Activated T-helper 17 cell treated with anti-CD3 and anti-CD28 coated beads, Interleukin-2, amount 50 U/mL, for 72 hours (primary cell): ENCODE results near the gene RNFT2. TPM values are rescaled to one million over a fixed set of nuclear protein-coding genes. Genes with fewer than 3 reads are reported as not detected.

Experiments
- ATAC-seq: fragments of 150-1000 bp; cut with Tn5 transposase; replicated peaks from 2 replicates; pipeline ENCODE4 v1.10.0; 2021; ENCODE audit warnings: mild to moderate bottlenecking, moderate library complexity
- H3K27ac Mint-ChIP-seq: one replicate; pipeline ENCODE4 v1.8.0; 2022; ENCODE audit warnings: mixed read lengths
- H3K27me3 Mint-ChIP-seq: one replicate; pipeline ENCODE4 v1.8.0; 2022; ENCODE audit warnings: mixed read lengths
- H3K36me3 Mint-ChIP-seq: one replicate; pipeline ENCODE4 v1.8.0; 2022; ENCODE audit warnings: low read depth, mild to moderate bottlenecking, mixed read lengths
- H3K4me1 Mint-ChIP-seq: one replicate; pipeline ENCODE4 v1.8.0; 2022; ENCODE audit warnings: mixed read lengths
- H3K4me3 Mint-ChIP-seq: one replicate; pipeline ENCODE4 v1.8.0; 2022; ENCODE audit warnings: mild to moderate bottlenecking, mixed read lengths
- H3K9me3 Mint-ChIP-seq: one replicate; pipeline ENCODE4 v1.8.0; 2022; ENCODE audit warnings: mixed read lengths
- total RNA-seq, 2 donors: library from RNA; stranded (reverse); gene quantifications; one replicate each; pipeline ENCODE4 v1.2.3, GENCODE V29; 2022

The RNFT2 gene
- total RNA-seq, 2 donors from 2014 or later: 12.3 to 23.6 TPM

- Mint-ChIP-seq H3K27ac (no peak overlapping the region), H3K36me3 (no peaks in the 10 kb centered on the region), H3K4me3 (no peak overlapping the region), H3K9me3 (no peaks in the 10 kb centered on the region), H3K4me1 (peaks cover 5% of the 10 kb centered on the region), H3K27me3 (peaks cover 13% of the 10 kb centered on the region)
- ATAC-seq: no peak
These were observed 132.2 kb downstream of the RNFT2 start for GRCh38 chr12:116870306-116870705.

DNA sequence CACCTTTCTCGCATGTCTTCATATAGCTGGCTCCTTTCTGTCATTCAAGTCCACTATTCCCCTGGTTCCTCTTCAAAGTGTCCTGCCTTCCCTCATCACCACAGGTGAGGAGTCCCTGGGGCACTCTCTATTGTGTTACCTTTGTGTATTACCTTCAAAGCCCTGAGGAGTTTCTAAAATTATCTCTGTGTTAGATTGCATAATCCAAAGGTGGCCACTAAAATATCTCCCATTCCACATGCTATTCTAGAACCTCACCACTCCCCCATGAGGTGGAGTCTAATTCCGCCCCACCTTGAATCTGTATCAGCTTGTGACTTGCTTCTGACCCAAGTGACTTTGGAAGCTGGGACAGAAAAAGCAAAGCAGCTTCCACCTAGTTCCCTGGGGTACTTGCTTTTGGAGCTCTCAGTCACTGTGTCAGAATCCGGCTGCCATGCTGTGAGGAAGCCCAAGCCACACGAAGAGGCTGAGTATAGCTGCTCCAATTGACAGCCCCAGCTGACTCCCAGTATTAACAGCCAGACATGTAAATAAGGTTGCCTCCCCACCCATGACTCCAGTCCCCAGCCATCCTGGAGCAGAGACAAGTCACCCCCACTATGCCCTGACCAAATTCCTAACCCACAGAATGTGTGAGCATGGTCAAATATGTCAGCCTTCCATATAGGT lies 136.3 kb downstream of the RNFT2 start:
- Mint-ChIP-seq H3K4me3 (no peak overlapping the region), H3K27me3 (peaks cover 35% of the 10 kb centered on the region), H3K27ac (no peak overlapping the region), H3K4me1 (peaks cover 10% of the 10 kb centered on the region), H3K36me3 (no peaks in the 10 kb centered on the region), H3K9me3 (no peaks in the 10 kb centered on the region)
- no peak for ATAC-seq

- Mint-ChIP-seq H3K4me1 (peaks cover 23% of the 10 kb centered on the region), H3K27ac (no peak overlapping the region), H3K27me3 (peaks cover 47% of the 10 kb centered on the region), H3K36me3 (no peaks in the 10 kb centered on the region), H3K9me3 (no peaks in the 10 kb centered on the region), H3K4me3 (no peak overlapping the region)
- ATAC-seq: no peak
These were observed 138.2 kb downstream of the RNFT2 start for GRCh38 chr12:116876151-116876869.

DNA sequence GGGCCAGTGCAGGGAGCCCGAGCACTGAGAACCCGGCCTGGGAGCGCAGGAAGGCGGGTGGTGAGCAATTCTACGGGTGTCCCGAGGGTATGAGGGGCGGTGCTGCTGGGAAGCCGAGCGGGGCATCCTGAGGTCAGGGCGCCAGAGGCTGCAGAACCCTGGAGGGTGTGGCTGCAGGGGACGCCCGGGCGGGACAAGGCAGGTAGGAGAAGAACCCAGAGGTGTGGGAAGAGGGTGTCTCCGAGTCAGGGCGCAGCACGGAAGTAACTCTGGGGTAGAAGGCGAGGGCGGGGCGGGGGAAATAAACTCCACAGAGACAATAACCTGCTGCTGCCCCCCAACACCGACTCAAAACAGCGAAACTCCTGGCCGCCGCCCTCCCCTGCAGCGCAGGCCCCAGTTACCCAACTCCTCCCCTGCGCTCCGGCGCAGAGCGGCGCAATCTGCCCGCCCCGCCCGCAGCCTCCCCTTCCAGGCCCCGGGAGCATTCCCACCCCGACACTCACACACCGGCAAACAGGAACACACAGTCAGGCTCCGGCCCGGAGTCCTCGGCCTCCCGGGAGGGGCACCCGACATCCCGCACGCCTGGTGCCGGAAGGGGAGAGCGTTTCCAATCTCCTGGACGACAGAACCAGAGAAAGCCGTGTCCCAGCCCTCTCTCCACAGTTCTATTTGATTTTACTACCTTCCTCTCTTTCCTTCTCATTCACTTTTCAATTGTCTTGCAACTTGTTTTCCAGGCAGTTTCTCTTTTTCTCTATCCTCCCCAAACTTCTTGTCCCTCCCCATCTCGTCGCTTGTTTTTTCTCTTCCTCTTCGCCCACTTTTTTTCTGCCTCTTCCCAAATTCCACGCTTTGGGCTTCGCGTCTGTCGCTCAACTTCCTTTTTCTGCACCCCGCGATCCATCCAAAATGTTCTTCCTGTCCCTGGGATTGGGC lies 140.7 kb downstream of the RNFT2 start:
- peaks cover 24% of the 10 kb centered on the region for H3K4me1 Mint-ChIP-seq
- ATAC-seq: no peak
- peak overlapping the region; percentile 68 for H3K4me3 Mint-ChIP-seq
- H3K27ac Mint-ChIP-seq: no peak overlapping the region
- peaks cover 62% of the 10 kb centered on the region for H3K27me3 Mint-ChIP-seq
- H3K9me3 Mint-ChIP-seq: no peaks in the 10 kb centered on the region
- H3K36me3 Mint-ChIP-seq: no peaks in the 10 kb centered on the region

- peaks cover 63% of the 10 kb centered on the region for H3K27me3 Mint-ChIP-seq
- H3K4me3 Mint-ChIP-seq: peak overlapping the region; percentile 68
- no peaks in the 10 kb centered on the region for H3K9me3 Mint-ChIP-seq
- H3K36me3 Mint-ChIP-seq: no peaks in the 10 kb centered on the region
- peaks cover 24% of the 10 kb centered on the region for H3K4me1 Mint-ChIP-seq
- H3K27ac Mint-ChIP-seq: no peak overlapping the region
- ATAC-seq: no peak
These were observed 141.5 kb downstream of the RNFT2 start for GRCh38 chr12:116879509-116880212.

DNA sequence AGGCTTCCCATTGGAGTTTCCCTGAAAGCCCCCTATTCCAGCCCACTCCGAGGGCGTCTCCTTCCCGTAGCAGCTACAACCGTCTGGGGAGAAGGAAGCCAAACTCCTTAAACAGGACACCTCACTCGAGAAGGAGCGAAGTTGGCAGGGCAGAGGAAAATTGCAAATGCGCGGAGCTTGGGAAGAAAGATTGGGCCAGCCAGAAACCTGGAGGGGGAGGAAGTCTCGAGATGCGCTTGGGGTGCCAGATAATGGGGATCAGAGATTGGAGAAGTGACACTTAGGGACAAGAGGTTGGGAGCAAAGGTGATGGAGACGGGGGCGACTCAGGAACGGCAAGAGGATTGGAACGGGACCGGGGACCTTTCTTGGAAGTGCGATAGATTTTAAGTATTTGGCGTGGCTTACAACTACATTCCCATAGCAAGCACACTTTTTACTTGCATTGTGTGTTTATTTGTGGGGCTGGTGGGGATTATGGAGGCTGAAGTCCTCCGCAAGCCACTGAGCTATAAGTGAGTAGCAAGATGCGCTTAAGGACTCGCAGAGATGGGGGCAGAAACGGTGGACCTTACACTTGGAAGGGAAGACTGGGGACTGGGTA lies 142.2 kb downstream of the RNFT2 start:
- Mint-ChIP-seq H3K4me1 (peaks cover 24% of the 10 kb centered on the region), H3K36me3 (no peaks in the 10 kb centered on the region), H3K9me3 (no peaks in the 10 kb centered on the region), H3K27ac (no peak overlapping the region), H3K27me3 (peaks cover 63% of the 10 kb centered on the region), H3K4me3 (peak overlapping the region; percentile 68)
- no peak for ATAC-seq

DNA sequence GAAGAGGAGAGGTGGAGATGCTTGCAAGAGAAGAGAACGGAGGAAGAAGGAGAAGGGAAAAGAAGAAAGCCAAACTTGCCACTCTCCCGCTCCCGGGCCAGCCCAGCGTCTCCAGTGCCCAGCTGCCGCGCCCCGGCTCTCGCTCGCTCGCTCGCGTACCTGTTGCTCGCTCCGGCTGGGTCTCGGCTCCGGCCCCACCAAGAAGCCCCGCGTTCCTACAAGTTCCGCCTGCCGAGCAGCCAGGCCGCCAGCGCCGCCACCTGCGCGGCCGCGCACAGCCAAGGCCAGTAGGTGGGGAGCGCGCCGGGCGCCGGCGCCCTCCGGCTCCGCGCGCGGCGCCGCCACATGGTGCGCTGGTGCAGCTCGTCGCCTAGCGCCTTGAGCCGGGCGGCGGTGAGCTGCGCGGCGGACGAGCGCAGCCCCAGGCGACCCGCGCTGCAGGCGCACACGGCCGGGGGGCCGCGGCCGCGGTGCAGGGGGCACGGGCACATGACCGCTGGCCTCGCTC lies 142.8 kb downstream of the RNFT2 start:
- no peaks in the 10 kb centered on the region for H3K9me3 Mint-ChIP-seq
- no peak overlapping the region for H3K27ac Mint-ChIP-seq
- no peaks in the 10 kb centered on the region for H3K36me3 Mint-ChIP-seq
- H3K27me3 Mint-ChIP-seq: peaks cover 63% of the 10 kb centered on the region
- ATAC-seq: peak; percentile 58
- H3K4me1 Mint-ChIP-seq: peaks cover 24% of the 10 kb centered on the region
- H3K4me3 Mint-ChIP-seq: peak overlapping the region; percentile 68

DNA sequence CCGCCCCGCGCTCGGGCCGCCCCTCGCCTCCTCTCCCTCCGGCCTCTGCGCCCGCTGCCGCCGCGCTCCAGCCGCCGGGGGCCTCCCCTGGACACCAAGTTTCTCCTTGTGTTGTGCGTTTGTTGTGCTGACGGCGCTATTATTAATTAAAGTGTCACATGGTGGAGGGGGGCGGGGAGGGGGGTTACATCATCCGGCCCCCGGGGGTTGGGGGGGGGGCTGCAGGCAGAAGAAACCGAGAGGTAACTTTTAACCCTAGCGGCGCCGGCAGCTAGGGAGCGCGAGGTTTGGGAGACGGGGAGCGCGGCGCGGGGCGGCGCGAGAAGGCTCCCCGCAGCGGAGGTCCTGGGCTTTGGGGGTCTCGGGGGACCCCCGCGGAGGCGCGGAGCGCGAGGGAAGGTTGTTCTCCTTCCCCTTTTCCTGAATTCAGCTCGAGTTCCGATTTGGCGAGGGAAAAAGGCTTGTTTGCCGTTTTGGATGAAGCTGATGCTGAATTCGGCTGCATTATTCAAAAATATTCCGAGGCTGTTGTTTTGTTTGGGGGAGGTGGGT lies 143.3 kb downstream of the RNFT2 start, which contains the start of gene HRK:
TSS of gene HRK (minus strand) at position 117 of the 552 bp plus-strand sequence. CDS start 134 bp downstream, outside the sequence.
- peaks cover 62% of the 10 kb centered on the region for H3K27me3 Mint-ChIP-seq
- peaks cover 24% of the 10 kb centered on the region for H3K4me1 Mint-ChIP-seq
- ATAC-seq: no peak
- no peak within 1 kb of the TSS for H3K27ac Mint-ChIP-seq
- H3K4me3 Mint-ChIP-seq: peak within 1 kb of the TSS; percentile 68
- H3K36me3 Mint-ChIP-seq: no peaks in the 10 kb centered on the region
- no peaks in the 10 kb centered on the region for H3K9me3 Mint-ChIP-seq

DNA sequence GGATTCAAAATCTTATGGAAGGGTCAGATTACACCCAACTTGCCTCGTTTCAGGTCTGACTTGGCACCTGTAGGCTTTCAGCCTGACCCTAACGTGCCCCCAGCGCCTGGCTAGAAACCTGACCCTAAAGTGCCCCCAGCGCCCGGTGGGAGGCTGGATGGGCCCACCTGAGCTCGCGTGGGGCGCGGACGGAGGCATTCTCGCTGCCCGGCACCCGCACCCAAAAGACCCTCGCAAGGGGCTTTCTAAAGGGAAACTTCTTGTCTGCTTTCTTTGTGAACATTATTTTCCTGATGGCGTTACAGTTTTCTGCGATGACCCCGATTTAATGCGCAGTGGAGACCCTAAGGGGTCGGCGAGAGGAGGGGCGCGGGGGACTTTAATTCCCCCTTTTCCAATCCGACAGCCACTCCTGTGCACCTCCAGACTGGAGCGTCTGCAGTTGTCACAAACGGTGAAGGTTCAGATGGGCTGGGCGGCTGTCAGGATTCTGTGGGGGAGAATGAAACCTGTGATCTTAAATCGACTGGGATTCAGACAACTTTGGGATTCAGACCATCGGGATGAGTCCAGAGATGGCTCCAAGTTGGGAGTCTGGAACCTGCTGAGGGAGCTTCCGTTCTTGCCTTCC lies 143.9 kb downstream of the RNFT2 start:
- H3K4me1 Mint-ChIP-seq: peaks cover 24% of the 10 kb centered on the region
- peaks cover 56% of the 10 kb centered on the region for H3K27me3 Mint-ChIP-seq
- ATAC-seq: no peak
- H3K4me3 Mint-ChIP-seq: peak overlapping the region; percentile 48
- H3K9me3 Mint-ChIP-seq: no peaks in the 10 kb centered on the region
- no peak overlapping the region for H3K27ac Mint-ChIP-seq
- no peaks in the 10 kb centered on the region for H3K36me3 Mint-ChIP-seq

- H3K27ac Mint-ChIP-seq: no peak overlapping the region
- H3K4me3 Mint-ChIP-seq: peak overlapping the region; percentile 48
- H3K9me3 Mint-ChIP-seq: no peaks in the 10 kb centered on the region
- peaks cover 51% of the 10 kb centered on the region for H3K27me3 Mint-ChIP-seq
- H3K36me3 Mint-ChIP-seq: no peaks in the 10 kb centered on the region
- peaks cover 24% of the 10 kb centered on the region for H3K4me1 Mint-ChIP-seq
- no peak for ATAC-seq
These were observed 144.6 kb downstream of the RNFT2 start for GRCh38 chr12:116882742-116883141.

GRCh38 chr12:116884871-116885270 lies 146.8 kb downstream of the RNFT2 start:
- H3K36me3 Mint-ChIP-seq: no peaks in the 10 kb centered on the region
- ATAC-seq: no peak
- no peaks in the 10 kb centered on the region for H3K9me3 Mint-ChIP-seq
- H3K27ac Mint-ChIP-seq: no peak overlapping the region
- H3K4me1 Mint-ChIP-seq: peaks cover 16% of the 10 kb centered on the region
- H3K4me3 Mint-ChIP-seq: no peak overlapping the region
- peaks cover 37% of the 10 kb centered on the region for H3K27me3 Mint-ChIP-seq

DNA sequence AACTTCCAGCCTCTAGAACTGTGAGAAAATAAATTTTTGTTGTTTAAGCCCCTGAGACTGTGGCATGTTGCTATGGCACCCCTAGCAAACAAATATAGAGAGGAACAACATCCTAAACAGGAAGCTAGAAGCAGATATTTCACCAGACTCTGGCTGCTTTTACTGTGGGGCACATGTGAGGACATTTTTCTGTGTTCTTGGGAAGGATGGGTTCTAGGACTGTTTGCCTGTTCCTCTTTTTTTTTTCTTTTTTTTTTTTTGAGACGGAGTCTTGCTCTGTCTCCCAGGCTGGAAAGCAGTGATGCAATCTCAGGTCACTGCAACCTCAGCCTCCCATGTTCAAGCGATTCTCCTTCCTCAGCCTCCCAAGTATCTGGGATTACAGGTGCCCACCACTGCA lies 147.4 kb downstream of the RNFT2 start:
- peaks cover 10% of the 10 kb centered on the region for H3K4me1 Mint-ChIP-seq
- peaks cover 31% of the 10 kb centered on the region for H3K27me3 Mint-ChIP-seq
- H3K4me3 Mint-ChIP-seq: no peak overlapping the region
- H3K9me3 Mint-ChIP-seq: no peaks in the 10 kb centered on the region
- no peaks in the 10 kb centered on the region for H3K36me3 Mint-ChIP-seq
- no peak for ATAC-seq
- H3K27ac Mint-ChIP-seq: no peak overlapping the region

- no peak overlapping the region for H3K4me3 Mint-ChIP-seq
- H3K9me3 Mint-ChIP-seq: no peaks in the 10 kb centered on the region
- peaks cover 4% of the 10 kb centered on the region for H3K4me1 Mint-ChIP-seq
- H3K27me3 Mint-ChIP-seq: peaks cover 21% of the 10 kb centered on the region
- H3K36me3 Mint-ChIP-seq: no peaks in the 10 kb centered on the region
- ATAC-seq: no peak
- H3K27ac Mint-ChIP-seq: no peak overlapping the region
These were observed 149.1 kb downstream of the RNFT2 start for GRCh38 chr12:116887244-116887643.
